Ureter (tissue), 1 donor: Measurements from ENCODE around the gene CNKSR3. TPM values are rescaled to one million over a fixed set of nuclear protein-coding genes. Genes with fewer than 3 reads are reported as not detected.

ENCODE experiments used
- DNase-seq: peaks from one replicate; pipeline ENCODE4 v3.0.0-alpha.2; 2020; ENCODE audit warnings: low spot score
- total RNA-seq: library from RNA; stranded (reverse); gene quantifications from one replicate; pipeline ENCODE4 v1.2.4, GENCODE V29; 2023
- donor health status: DM: yes; HTN: yes; CAD: no.

Gene CNKSR3
- total RNA-seq, 1 donor from 2014 or later: 22.1 TPM

- DNase-seq: no peak
These were observed 96.3 kb downstream of the CNKSR3 start for GRCh38 chr6:154414021-154414813.

- DNase-seq: no peak
These were observed 98.2 kb downstream of the CNKSR3 start for GRCh38 chr6:154412106-154412820.

GRCh38 chr6:154411076-154411475 is 99.4 kb downstream of the CNKSR3 start:
- no peak for DNase-seq

DNA sequence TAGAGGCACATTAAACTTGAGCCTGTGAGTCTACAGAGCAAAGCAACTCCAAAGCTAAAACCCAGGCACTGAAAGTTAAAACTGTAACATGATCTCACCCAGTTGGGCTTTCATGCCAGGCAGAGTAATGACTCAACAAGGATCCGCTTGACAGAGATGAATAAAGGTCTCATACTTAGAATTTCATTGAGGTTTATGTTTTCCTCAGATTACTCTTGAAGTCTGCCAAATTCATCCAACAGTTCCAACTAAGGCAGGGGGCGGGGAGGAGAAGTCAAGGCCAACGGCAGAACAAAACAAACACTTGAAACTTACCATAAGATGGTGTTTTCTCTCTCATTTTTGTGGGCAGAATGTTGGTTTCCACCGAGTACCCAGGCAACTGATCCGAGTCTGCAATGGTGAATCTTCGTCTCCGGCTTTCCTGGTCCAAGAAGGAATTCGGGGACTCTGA is 99.8 kb downstream of the CNKSR3 start:
- peak; percentile 54 for DNase-seq

DNA sequence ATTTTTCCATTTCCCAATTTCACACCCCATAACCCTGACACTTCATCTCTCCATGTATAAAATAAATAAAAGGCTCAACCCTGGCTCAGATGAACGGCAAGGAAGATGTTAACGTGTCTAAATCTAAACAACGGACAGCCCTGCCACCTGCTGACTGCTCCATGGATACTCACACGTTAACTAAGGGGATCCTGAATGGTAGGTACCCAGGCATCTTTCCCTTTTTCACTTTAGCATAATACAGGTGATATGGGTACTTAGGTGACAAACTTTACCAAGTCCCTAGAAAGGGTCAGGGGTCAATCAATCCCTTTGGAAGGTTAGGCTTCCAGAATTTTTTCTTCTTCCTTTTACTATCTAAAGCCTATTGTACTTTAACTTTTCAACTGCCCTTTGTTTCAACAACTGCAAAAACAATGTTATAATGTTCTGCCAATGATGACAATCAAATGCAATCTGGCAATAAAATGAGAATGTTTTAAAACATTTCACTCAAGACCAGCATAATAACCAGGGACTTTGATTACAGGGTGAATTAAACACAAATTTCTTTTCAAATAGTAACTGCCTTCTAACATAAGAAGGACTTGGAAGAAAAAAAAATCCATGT is 101.5 kb downstream of the CNKSR3 start:
- DNase-seq: no peak

DNA sequence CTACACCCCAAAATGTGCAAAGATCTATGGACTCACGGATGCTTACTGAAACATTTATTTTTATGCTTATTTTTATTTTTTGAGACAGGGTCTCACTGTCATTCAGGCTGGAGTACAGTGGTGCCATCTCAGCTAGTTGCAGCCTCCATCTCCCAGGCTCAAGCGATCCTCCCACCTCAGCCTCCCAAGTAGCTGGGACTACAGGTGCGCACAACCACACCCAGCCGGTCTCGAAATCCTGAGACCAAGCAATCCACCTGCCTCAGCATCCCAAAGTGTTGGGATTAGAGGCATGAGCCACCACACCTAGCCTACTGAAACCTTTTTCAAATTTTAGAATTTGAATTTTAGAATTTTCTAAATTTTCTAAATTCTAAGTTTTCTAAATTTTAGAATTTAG is 103.0 kb downstream of the CNKSR3 start:
- DNase-seq: no peak

- DNase-seq: no peak
These were observed 103.6 kb downstream of the CNKSR3 start for GRCh38 chr6:154406869-154407268.

DNA sequence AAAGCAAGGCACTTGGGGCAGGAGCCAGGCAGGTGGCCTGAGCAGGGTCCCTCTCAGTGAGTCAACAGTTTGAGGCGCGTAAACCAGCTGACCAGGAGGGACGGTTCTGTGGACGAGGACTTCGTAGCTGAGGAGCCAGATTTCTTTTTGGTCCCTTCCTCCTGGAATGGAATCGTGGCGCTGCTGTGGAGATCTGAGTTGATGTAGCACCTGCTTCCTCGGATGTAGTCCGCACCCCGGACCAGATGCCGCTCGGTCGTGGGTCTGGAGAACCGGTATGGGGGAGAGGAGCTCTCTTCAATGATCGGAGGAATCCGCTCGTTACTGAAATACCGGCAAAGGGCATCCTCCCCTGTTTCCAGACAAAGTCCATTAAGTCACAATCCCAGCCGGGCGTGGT is 104.2 kb downstream of the CNKSR3 start:
- no peak for DNase-seq

DNA sequence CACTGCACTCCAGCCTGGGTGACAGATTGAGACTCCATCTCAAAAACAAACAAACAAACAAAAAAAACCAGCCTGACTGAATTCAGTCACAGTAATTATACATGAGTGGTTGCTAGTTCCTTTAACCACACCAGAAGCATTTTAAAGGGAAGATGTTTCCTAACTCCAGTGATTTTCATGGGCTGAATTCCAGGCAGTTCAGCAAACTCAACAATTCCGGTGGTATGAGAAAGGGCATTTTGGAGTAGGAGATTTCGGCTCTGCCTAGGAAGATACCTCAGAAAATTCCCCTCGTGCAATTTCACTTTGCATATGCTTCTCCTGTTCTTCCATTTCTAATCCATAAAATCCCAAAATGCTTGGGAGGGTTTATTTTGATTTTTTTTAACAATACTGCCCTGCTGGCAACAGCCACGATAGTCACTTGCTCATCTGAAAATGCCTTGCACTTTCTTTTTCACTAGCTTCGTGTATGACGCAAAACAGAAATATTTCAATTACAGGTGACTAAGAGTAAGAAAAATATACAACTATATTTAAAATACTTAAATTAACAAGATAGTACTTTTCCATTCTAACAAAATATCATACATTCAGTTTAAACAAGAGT is 105.6 kb downstream of the CNKSR3 start:
- DNase-seq: no peak

GRCh38 chr6:154403788-154404187 is 106.7 kb downstream of the CNKSR3 start:
- no peak for DNase-seq

GRCh38 chr6:154402081-154402780 is 108.3 kb downstream of the CNKSR3 start:
- no peak for DNase-seq

GRCh38 chr6:154399097-154399496 is 111.4 kb downstream of the CNKSR3 start:
- no peak for DNase-seq

DNA sequence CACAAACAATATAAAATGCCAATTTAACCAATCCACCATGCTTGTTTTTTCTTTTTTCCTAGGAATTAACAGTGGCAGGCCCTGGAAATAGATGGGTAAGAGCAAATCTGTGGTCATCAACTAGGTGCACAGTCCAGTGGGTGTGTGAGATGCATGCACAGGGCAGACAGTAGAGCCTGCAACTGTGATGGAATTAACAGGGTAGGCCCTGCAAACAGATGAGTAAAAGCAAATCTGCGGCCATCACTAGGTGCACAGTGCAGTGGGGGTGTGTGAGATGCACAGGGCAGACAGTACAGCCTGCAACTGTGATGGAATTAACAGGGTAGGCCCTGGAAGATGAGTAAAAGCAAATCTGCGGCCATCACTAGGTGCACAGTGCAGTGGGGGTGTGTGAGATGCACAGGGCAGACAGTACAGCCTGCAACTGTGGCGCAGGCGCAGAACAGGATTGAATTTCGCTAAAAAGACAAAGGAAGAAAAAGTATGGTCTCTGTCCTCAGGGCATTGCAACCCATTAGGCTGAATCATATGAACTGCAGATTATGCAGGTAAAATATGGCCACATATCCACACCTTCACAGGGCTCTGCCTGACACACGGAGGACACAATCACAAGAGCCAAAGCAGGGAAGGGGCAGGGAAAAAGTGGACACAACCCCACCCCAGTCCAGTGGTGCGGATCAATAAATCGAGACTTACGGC is 112.8 kb downstream of the CNKSR3 start:
- no peak for DNase-seq

GRCh38 chr6:154395878-154396277 is 114.6 kb downstream of the CNKSR3 start:
- no peak for DNase-seq

DNA sequence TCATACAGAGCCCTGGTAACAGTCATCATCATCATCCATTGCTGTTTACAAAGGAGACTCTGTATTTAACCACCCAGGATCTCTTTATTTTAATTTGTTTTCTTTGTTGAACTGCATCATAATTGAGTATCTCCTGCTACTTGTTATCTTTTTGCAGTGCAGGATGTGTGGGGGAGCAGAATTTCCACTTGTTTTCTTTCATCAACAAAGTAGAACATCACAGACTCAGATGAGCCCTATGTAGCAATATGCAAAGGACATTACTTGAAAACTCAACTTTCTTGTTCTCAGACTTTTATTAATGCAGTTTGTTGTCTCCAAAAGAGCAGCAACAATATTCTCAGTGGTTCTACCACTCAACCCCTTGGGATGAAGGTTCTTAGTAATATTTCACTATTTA is 115.2 kb downstream of the CNKSR3 start:
- DNase-seq: no peak

DNA sequence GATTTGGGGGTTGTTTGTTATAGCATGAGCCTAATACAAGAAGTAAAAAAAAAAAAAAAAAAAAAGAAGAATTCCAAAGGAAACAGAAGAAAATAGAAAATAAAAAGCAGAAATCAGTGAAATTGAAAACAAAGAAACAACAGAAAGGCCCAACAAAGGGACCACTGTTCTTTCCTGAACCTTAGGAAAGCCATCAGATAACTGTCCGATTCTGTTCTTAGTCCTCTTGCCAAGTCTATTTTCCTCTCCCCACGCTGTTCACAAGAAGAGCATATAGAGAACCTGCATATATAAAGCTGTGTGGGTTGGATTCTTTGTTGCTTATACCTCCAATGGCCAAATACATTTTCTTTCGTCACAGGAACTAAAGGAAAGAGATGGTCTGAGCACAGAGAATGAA is 115.9 kb downstream of the CNKSR3 start:
- no peak for DNase-seq

- no peak for DNase-seq
These were observed 120.5 kb downstream of the CNKSR3 start for GRCh38 chr6:154390034-154390433.

DNA sequence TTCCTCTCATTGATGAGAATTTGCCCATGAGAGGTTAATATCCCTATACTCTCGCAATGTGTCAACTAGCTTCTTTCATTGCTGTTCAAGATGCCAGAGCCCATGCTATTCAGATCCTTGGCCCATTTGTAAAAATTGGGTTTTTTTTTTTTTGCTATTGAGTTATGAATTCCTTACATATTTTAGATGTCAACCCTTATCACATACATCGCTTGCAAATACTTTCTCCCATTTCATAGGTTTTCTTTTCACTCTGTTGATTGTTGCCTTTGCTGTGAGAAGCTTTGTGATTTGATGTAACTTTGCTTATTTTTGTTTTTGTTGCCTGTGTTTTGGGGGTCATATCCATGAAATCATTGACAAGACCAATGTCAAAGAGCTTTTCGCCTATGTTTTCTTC is 121.7 kb downstream of the CNKSR3 start:
- no peak for DNase-seq

DNA sequence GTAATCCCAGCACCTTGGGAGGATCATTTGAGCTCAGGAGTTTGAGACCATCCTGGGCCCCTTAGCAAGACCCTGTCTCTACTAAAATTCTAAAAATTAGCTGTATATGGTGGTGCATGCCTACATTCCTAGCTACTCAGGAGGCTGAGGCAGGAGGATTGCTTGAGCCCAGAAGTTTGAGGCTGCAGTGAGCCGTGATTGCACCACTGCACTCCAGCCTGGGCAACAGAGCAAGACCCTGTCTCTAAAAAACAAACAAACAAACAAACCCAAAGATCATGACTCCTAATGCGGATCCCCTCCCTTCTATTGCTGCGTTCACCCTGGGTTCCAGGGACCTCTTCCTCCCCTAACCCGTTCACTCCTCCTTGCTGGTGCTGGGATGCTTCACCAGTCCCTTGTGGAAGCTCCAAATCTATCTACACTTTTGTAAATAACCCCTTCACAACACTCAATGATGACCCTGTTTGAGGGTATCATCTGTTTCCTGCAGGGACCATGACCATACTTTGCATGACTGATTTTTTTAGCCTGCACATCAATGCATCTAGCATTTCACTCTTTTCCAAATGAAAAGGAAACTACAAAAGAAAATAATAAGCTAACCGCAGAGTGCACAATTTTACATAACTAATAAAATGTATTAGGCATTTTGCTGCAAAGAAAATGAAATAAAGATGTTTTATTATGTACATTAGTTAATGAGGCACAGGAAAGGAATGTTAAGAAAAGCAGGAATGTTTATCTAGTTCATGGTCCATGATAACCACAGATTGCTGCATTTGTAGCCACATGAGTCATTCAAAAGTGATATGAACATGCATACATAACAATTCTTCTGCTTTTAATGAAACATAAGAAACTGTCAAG is 123.4 kb downstream of the CNKSR3 start:
- no peak for DNase-seq

DNA sequence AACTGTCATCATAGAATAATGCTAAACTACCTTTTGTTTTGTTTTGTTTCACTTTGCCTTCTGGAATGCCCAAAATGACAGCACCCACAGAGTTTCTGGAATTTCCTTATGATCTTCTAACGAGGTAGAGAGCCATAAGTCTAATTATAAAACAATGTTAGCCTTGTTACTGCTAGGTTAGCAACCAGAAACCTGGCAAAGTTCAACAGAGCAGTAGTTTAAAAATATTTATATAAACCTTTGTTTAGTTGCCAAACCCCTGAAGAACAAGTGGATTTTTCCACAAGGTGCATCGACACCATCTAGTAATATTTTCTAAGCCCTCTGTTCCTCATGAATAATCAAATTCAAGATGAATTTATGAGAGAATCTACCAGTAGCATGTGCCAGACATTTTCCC is 126.3 kb downstream of the CNKSR3 start:
- DNase-seq: no peak
